Measurements from ENCODE around the gene LIF.
A peak's percentile ranks its signal among the peaks of the same experiment; 100 is the strongest.

LIF gene

GRCh38 chr22:30294066-30294465 lies 47.5 kb upstream of the LIF start:
- no peak overlapping the region for H4K91ac ChIP-seq (ENCODE audit: low read depth, low read length, poor library complexity)
- peaks cover 9 to 10% of the 10 kb centered on the region in 2 donors for H3K4me1 ChIP-seq (ENCODE audit: control insufficient read depth in 2 of 2, insufficient read depth in 1 of 2, low read depth in 1 of 2, low read length in 2 of 2)
- no peak overlapping the region for H3K14ac ChIP-seq (ENCODE audit: low read length)
- no peak overlapping the region for H3K9ac ChIP-seq (ENCODE audit: low read depth, low read length, poor library complexity)
- no peak overlapping the region for H2AFZ ChIP-seq (ENCODE audit: low read length)
- H2BK120ac ChIP-seq (ENCODE audit: low read depth, low read length), result no peak overlapping the region
- no peak overlapping the region for H3K18ac ChIP-seq (ENCODE audit: low read length)
- no peak overlapping the region for H3K4me3 ChIP-seq (ENCODE audit: low read length in 2 of 2)
- H3K9me3 ChIP-seq (replicated peaks in 1 of 2; ENCODE audit: control insufficient read depth in 2 of 2, insufficient read depth in 1 of 2, low read depth in 1 of 2, low read length in 2 of 2), result no peaks in the 10 kb centered on the region
- no peak overlapping the region for H2BK15ac ChIP-seq (ENCODE audit: low read length)
- no peak overlapping the region for H2AK5ac ChIP-seq (ENCODE audit: low read depth, low read length)
- no peak overlapping the region for H3K4ac ChIP-seq (ENCODE audit: low read length)
- no peak for DNase-seq (ENCODE audit: low spot score)
- H2BK5ac ChIP-seq (ENCODE audit: low read length), result peak overlapping the region; percentile 5
- H3K23ac ChIP-seq (ENCODE audit: low read depth, low read length, poor library complexity), result peak overlapping the region; percentile 10
- H3K36me3 ChIP-seq (replicated peaks in 1 of 2; ENCODE audit: control insufficient read depth in 2 of 2, insufficient read depth in 2 of 2, low read length in 2 of 2), result peaks cover 9 to 18% of the 10 kb centered on the region in 2 donors
- H3K27me3 ChIP-seq (ENCODE audit: control insufficient read depth in 3 of 3, insufficient read depth in 3 of 3, low read depth in 1 of 3, low read length in 3 of 3), result no peaks in the 10 kb centered on the region
- no peak overlapping the region for H3K4me2 ChIP-seq (ENCODE audit: insufficient read depth, low read length, poor library complexity, severe bottlenecking)
- no peak overlapping the region for H2BK12ac ChIP-seq (ENCODE audit: low read length)
- peaks cover 2% of the 10 kb centered on the region for H3K79me1 ChIP-seq (ENCODE audit: low read depth, low read length)
- H4K8ac ChIP-seq (ENCODE audit: low read depth, low read length), result no peak overlapping the region
- no peak overlapping the region for H3K27ac ChIP-seq (replicated peaks; ENCODE audit: low read length)
- no CpG with 5 or more reads among the region's 9 CpGs for WGBS, 2 donors (ENCODE audit: extremely low coverage in 2 of 2, insufficient read length in 2 of 2, insufficient replicate concordance in 1 of 2)

GRCh38 chr22:30293026-30293425 lies 46.5 kb upstream of the LIF start:
- Histone ChIP-seq H3K4me3 (ENCODE audit: low read length in 2 of 2) (no peak overlapping the region), H3K18ac (ENCODE audit: low read length) (peak overlapping the region; percentile 15), H4K91ac (ENCODE audit: low read depth, low read length, poor library complexity) (no peak overlapping the region)

GRCh38 chr22:30292069-30292970 lies 45.8 kb upstream of the LIF start:
- H3K9ac ChIP-seq (ENCODE audit: low read depth, low read length, poor library complexity), result no peak overlapping the region
- H3K14ac ChIP-seq (ENCODE audit: low read length), result no peak overlapping the region
- no peak overlapping the region for H2AFZ ChIP-seq (ENCODE audit: low read length)
- H2BK120ac ChIP-seq (ENCODE audit: low read depth, low read length), result no peak overlapping the region
- peaks cover 15 to 18% of the 10 kb centered on the region in 2 donors for H3K4me1 ChIP-seq (ENCODE audit: control insufficient read depth in 2 of 2, insufficient read depth in 1 of 2, low read depth in 1 of 2, low read length in 2 of 2)
- no peak overlapping the region for H3K4me2 ChIP-seq (ENCODE audit: insufficient read depth, low read length, poor library complexity, severe bottlenecking)
- H3K4me3 ChIP-seq (ENCODE audit: low read length in 2 of 2), result no peak overlapping the region
- no peak overlapping the region for H2AK5ac ChIP-seq (ENCODE audit: low read depth, low read length)
- H3K36me3 ChIP-seq (replicated peaks in 1 of 2; ENCODE audit: control insufficient read depth in 2 of 2, insufficient read depth in 2 of 2, low read length in 2 of 2), result peaks cover 9 to 18% of the 10 kb centered on the region in 2 donors
- WGBS, 2 donors (ENCODE audit: extremely low coverage in 2 of 2, insufficient read length in 2 of 2, insufficient replicate concordance in 1 of 2), result no CpG with 5 or more reads among the region's 18 CpGs
- no peak overlapping the region for H2BK15ac ChIP-seq (ENCODE audit: low read length)
- H3K27ac ChIP-seq (replicated peaks; ENCODE audit: low read length), result no peak overlapping the region
- no peak overlapping the region for H3K18ac ChIP-seq (ENCODE audit: low read length)
- H2BK12ac ChIP-seq (ENCODE audit: low read length), result no peak overlapping the region
- no peak overlapping the region for H3K23ac ChIP-seq (ENCODE audit: low read depth, low read length, poor library complexity)
- peak overlapping the region; percentile 44 for H2BK5ac ChIP-seq (ENCODE audit: low read length)
- no peak overlapping the region for H4K8ac ChIP-seq (ENCODE audit: low read depth, low read length)
- H4K91ac ChIP-seq (ENCODE audit: low read depth, low read length, poor library complexity), result no peak overlapping the region
- no peaks in the 10 kb centered on the region for H3K9me3 ChIP-seq (replicated peaks in 1 of 2; ENCODE audit: control insufficient read depth in 2 of 2, insufficient read depth in 1 of 2, low read depth in 1 of 2, low read length in 2 of 2)
- DNase-seq (ENCODE audit: low spot score), result no peak
- H3K79me1 ChIP-seq (ENCODE audit: low read depth, low read length), result peaks cover 2% of the 10 kb centered on the region
- no peak overlapping the region for H3K4ac ChIP-seq (ENCODE audit: low read length)
- H3K27me3 ChIP-seq (ENCODE audit: control insufficient read depth in 3 of 3, insufficient read depth in 3 of 3, low read depth in 1 of 3, low read length in 3 of 3), result peaks cover 0 to 6% (median 0%) of the 10 kb centered on the region in 3 experiments

More at GRCh38 chr22:30293026-30293425, 46.5 kb upstream of the LIF start:
- H3K27me3 ChIP-seq (ENCODE audit: control insufficient read depth in 3 of 3, insufficient read depth in 3 of 3, low read depth in 1 of 3, low read length in 3 of 3), result peaks cover 0 to 6% (median 0%) of the 10 kb centered on the region in 3 experiments
- H3K4me2 ChIP-seq (ENCODE audit: insufficient read depth, low read length, poor library complexity, severe bottlenecking), result no peak overlapping the region
- H3K23ac ChIP-seq (ENCODE audit: low read depth, low read length, poor library complexity), result no peak overlapping the region
- no peak for DNase-seq (ENCODE audit: low spot score)
- no peak overlapping the region for H3K4ac ChIP-seq (ENCODE audit: low read length)
- peaks cover 2% of the 10 kb centered on the region for H3K79me1 ChIP-seq (ENCODE audit: low read depth, low read length)
- no peaks in the 10 kb centered on the region for H3K9me3 ChIP-seq (replicated peaks in 1 of 2; ENCODE audit: control insufficient read depth in 2 of 2, insufficient read depth in 1 of 2, low read depth in 1 of 2, low read length in 2 of 2)
- peaks cover 9 to 18% of the 10 kb centered on the region in 2 donors for H3K36me3 ChIP-seq (replicated peaks in 1 of 2; ENCODE audit: control insufficient read depth in 2 of 2, insufficient read depth in 2 of 2, low read length in 2 of 2)
- H3K14ac ChIP-seq (ENCODE audit: low read length), result peak overlapping the region; percentile 5
- H2BK12ac ChIP-seq (ENCODE audit: low read length), result no peak overlapping the region
- H2BK15ac ChIP-seq (ENCODE audit: low read length), result no peak overlapping the region
- no peak overlapping the region for H2AFZ ChIP-seq (ENCODE audit: low read length)
- H2BK120ac ChIP-seq (ENCODE audit: low read depth, low read length), result no peak overlapping the region
- WGBS, 2 donors (ENCODE audit: extremely low coverage in 2 of 2, insufficient read length in 2 of 2, insufficient replicate concordance in 1 of 2), result no CpG with 5 or more reads among the region's 7 CpGs
- H2BK5ac ChIP-seq (ENCODE audit: low read length), result peak overlapping the region; percentile 44
- no peak overlapping the region for H2AK5ac ChIP-seq (ENCODE audit: low read depth, low read length)
- H3K27ac ChIP-seq (replicated peaks; ENCODE audit: low read length), result no peak overlapping the region
- H3K9ac ChIP-seq (ENCODE audit: low read depth, low read length, poor library complexity), result no peak overlapping the region
- peaks cover 15% of the 10 kb centered on the region in 2 donors for H3K4me1 ChIP-seq (ENCODE audit: control insufficient read depth in 2 of 2, insufficient read depth in 1 of 2, low read depth in 1 of 2, low read length in 2 of 2)
- no peak overlapping the region for H4K8ac ChIP-seq (ENCODE audit: low read depth, low read length)

All from neuronal stem cell (in vitro differentiated cells).